GM19324 (cell line): ENCODE measurements around the gene ARHGAP11A.

ENCODE experiments used
- ATAC-seq: cut with Tn5 transposase; IDR thresholded peaks from one replicate; pipeline ENCODE4 v1.9.1; 2021; ENCODE audit warnings: mild to moderate bottlenecking, moderate library complexity; ENCODE audit not compliant: unreplicated experiment, low FRiP score

The ARHGAP11A gene

GRCh38 chr15:32683906-32684584, 68.7 kb downstream of the ARHGAP11A start:
- no peak for ATAC-seq

GRCh38 chr15:32685576-32685975, 70.3 kb downstream of the ARHGAP11A start:
- ATAC-seq, result no peak

GRCh38 chr15:32687556-32687955, 72.3 kb downstream of the ARHGAP11A start:
- no peak for ATAC-seq

GRCh38 chr15:32688151-32688639, 72.9 kb downstream of the ARHGAP11A start:
- ATAC-seq, result no peak
